GM21737 (cell line): Measurements from ENCODE around the gene CDHR4.
A peak's percentile ranks its signal among the peaks of the same experiment; 100 is the strongest.
"Not testable (repeated sequence)": the region's sequence is repeated elsewhere in the genome, so short reads cannot be mapped to it uniquely, and the experiment has no call there.

Source experiments
- ATAC-seq: cut with Tn5 transposase; IDR thresholded peaks from one replicate; pipeline ENCODE4 v1.9.1; 2021; ENCODE audit warnings: mild to moderate bottlenecking, moderate library complexity; ENCODE audit not compliant: unreplicated experiment

CDHR4 gene

DNA sequence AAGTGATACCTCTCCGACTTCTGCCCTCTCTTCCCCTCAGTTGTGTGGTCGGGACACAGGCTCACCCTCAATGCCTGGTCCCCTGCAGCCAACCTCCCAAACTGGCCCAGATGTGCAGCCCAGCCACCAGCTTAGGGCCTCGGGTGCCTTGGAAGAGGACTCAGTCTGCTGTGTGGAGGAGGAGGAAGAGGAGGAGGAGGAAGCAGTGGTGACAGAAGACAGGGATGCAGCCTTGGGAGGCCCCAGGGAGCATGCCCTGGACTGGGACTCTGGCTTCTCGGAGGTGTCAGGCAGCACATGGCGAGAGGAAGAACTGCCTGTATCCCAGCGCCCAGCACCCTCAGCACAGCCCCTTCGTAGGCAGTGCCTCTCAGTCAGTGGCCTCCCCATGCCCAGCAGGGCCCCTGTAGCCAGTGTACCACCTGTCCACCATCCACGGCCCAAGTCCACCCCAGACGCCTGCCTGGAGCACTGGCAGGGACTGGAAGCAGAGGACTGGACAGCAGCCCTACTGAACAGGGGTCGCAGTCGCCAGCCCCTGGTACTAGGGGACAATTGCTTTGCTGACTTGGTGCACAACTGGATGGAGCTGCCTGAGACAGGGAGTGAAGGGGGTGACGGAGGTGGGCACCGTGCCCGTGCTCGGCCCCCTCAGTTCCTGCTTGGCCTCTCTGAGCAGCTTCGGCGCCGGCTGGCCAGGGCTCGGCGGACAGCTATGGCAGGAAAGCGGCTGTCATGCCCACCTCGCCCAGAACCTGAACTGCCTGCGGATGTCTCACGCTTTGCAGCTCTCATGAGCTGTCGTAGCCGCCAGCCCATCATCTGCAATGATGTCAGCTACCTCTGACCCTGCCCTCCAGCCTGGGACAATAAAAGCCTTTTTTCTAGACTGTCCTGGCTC lies 4.7 kb upstream of the CDHR4 start:
- ATAC-seq, result no peak

DNA sequence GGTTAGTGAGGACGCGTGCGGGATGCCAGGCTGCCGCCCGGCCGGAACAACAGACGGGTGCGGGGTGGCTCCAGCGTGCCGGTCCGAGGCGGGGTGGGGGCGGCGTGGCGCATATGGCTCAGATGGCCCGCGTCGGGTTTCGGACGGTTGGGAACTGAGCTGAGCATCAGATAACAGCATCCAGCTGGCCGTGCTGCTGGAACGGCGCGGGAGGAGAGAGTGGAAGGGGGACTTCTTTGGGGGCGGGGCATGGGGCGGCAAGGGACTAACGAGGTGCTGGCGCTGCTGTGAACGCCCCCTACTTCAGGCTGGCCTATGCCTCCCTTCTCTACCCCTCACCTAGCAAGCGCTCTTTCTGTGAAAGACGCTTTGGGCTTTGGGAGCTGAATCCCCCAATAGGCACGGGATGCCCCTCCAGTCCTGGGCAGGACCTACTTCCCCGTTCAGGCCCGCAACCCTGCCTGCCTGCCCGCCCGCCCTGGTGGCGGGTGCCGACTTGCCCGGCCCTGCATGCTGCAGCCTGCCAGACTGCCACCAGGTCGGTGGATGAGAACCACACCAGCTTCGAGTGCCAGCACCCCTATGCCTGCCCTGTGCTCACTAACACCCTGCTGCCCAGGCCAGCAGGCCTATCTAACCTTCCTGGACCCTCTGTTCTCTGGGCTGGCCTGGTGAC lies 3.9 kb upstream of the CDHR4 start:
- peak; percentile 3 for ATAC-seq

DNA sequence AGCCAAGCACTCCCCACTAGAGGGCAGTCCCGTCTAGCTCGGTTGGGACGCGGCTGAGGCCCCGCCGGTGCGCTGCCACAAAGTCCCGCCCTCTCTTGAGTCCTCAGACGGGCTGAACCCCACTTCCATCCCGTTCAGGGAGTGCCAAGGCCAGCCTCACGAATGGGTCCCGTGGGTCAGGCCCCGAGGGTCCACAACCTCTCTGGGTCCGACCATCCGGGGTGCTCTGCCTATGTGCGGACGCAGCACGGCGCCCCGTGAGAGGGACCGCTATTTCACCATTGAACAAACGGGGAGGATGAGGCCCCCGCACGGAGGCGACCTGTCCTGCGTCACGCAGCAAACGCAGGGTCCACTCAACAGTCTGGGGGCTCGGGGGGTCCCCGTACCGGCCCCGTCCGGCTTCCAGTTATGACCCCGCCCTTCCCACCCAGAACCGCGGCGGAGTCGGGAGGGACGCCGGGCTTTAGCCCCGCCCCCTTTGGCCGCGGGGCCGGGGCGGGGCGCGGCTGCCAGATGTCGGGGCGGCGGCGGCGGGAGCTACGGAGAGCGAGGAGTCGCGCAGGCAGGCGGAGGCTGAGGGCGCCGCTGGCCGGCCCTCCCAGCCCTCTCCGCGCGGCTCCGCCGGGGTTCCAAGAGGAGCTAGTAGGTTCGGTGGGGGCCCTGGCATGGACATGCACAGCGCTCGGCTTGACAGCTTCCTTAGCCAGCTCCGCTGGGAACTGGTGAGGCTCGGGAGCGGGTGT lies 3.2 kb upstream of the CDHR4 start, which contains the start of gene INKA1:
Gene INKA1 (plus strand): TSS at position 543 of the 746 bp plus-strand sequence. CDS start 132 bp downstream, at position 675.
- peak; percentile 49 for ATAC-seq

DNA sequence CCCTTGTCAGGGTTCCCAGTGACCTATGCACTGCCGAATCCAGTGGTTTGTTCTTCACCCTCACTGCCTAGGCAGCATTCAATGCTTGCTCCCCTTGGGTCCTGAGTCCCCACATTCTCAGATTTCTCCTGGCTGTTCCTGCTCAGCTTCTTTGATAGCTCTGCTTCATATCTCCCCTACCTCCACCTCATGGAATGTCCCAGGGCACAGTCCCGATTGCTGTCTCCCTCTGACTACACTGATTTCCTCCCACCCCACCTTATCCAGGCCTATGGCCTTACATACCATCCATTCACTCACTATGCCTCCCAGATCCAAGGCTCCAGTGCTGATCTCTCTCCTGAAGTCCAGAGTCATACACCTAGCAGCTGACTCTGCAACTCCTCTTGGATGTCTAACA lies 1.5 kb upstream of the CDHR4 start:
- no peak for ATAC-seq

DNA sequence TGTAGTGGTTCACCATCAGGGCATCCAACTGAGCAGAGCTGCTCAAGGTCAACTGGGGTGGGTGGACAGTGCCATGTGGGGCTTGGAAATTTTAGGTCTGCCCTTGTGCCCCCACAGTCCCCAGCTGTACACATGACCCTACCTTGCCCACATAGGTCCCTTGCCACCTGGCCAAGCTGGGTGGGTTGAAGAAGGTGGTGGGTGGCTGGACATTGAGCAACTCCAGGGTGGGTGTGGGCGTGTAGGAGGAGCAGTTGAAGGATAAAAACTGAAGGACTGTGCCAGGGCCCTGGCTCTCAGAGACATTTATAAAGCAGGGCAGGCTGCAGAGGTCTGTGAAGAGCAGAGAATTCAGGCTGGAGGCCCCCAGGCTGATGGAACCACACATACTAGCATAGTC lies 568 bp downstream of the CDHR4 start:
- no peak for ATAC-seq

DNA sequence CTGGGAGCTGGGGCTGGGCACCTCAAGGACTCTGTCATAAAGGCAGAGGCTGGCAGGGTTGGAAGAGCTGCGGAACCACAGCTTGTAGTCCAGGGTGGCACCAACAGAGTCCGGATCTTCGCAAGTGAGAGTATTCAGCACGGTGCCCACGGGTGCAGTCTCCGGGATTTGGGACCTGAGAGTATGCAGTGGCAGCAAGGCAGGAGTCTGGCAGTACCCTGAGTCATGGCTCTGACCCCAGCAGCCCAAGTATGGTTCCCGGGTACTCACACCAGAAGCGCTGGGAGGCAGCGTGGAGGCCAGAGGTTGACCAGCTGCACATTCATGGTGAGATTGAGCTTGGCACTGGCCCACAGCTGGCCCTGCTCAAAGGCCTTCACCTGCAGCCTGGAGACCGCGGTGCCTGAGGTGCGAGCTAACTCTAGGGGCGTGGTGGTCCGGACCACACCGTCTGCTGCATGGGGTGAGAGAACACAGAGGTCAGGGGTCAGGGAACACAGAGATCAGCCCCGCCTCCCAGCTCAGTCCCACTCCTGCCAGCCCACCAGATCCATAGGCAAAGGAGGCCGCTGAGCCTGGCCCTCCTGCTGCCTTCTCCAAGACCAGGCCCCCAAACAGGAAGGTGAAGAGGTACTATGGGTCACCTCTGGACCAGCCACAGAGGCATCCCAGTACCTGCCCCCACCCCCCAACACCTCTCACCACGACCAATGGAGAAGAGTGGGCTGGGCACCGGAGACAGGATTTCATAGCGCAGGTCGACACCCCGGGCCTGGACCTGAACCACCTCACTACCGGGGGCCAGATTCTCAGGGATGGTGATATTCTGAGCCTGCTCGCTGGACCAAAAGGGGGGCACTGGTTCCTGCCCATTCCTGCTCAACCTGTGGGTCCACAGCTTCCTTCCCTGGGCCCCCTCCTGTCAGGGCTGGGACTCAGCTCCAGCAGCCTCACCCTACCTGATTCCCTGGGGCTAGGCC lies 4.5 kb downstream of the CDHR4 start:
- ATAC-seq, result no peak

DNA sequence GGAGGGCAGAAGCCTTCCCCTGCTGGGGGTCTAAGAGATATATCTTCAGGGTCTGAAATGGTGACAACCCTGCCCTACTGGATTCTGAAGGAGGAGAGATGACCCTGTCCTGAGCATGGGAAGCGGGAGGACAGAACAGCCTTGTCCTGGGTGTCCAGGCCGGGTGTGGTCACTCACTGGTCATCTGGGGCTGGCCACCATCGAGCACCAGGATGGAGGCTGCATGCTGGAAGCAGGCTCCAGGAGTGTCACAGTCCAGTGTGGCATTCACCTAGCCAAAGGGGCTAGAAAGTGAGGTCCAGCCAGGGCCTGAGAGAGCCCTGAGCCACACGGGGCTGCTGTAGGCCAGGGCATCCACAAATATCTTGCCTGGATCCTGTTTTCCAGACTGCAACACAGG lies 5.2 kb downstream of the CDHR4 start:
- ATAC-seq, result no peak

DNA sequence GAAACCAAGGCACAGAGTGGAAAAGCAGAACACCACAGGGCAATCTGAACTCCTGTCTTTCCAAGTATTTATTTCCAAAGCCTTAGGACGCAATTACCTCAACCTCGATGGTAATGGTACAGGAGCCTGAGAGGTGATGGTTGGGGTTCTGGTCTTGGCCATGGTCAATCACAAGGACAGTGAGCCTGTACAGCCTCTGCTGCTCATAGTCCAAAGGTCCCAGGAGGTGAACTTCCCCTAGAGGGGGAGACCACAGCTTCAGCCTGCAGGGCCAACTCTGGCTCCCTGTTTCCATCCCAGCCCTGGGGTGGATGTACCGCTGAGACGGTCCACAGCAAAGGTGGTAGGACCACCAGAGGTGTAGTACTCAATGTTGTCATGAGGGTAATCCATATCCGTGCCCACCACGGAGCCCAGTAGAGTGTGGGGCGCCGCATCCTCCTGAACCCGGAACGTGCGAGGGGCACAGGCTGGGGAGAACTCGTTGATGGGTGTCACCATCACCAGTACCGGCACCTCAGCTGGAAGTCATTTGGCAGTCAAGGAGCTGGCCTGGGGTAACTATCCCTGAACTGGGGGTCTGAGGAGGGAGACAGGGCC lies 6.1 kb downstream of the CDHR4 start:
- no peak for ATAC-seq

DNA sequence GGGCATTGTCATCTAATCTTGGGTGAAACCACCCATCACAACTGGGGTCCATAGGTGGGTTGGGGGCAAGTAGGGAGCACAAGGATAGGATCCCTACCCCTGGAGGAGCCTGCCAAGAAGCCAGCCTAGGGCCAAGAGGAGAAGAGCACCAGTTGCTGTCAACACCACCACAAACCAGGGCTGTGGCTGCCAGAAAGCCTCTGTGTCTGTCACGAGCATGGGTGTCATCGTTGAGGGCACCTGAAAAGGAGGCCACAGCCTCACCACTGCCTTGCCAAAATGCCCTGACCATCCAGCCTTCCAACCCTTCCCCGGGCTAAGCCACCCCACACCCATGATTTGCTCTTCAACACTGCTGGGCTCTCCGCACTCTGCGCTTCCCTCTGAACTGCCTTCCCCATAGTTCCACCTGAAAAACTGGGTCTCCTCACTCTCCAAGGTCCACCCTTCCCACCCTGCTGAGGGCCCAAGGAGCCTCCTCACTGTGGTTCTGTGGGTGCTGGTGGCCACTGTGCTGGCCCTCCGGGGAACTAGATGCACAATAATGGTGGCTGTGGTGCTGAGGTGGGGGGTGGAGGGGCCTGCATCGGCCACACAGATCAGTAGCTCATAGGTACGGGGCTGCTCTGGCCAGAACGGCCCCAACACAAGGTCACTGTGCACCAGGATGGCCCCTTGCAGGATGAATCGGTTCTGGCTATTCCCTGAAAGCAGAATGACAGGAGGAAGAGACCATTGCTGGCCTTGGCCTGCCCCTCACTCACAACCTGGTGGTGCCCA lies 7.1 kb downstream of the CDHR4 start:
- ATAC-seq, result no peak

DNA sequence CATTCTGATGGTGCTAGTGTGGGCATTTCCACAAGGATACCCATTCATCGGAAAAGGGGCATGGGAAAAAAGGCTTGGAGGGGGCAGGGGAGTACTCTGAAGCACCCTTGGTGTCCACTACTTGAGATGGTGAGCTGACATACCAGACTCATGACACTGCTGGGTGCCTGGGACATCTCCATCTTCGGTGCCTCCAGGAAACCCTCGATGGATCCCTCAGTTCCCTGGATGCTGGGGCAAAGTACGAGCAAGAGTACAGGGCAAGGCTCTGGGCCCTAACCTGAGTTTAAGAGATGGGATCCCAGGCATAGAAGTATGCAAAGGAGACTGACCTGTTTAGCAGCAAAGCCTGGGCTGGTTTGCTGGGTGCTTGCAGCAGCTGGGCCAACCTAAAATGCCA lies 8.1 kb downstream of the CDHR4 start:
- ATAC-seq, result no peak

DNA sequence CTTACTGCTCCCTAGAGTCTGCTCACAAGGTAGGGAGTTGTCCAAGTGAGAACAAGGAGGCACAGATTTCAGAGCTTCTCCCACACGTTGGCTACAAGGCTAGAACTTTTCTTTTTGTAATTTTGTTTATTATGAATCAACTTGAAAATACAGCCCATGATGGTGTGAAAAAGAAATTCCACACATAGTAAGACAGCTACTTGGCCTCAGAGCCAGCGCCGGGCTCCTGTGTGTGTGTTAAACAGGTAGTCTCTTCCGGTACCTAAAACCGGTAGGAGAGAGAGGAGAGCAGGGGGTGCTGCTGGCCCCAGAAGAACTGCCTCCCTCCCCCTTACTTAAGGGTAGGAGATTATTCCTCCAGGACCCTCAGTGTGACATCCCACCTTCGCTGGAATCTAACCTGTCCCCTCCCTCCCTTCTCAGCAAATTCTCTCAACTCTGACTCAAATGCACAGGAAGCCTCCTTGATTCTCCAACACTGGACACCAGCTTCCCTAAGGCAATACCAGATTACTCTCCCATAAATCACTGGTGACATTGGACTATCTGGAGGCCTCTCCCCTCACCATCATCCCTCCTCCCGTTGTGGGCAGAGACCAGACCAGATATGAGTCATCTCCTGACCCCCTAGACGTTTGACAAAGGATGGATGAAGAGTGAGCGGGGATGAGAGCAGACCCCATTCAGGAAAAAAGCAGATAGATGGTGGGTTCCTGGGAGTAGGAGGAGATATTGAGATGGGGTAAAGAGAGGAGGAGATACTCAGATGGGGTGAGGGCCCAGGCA lies 8.9 kb downstream of the CDHR4 start:
- ATAC-seq, result no peak

DNA sequence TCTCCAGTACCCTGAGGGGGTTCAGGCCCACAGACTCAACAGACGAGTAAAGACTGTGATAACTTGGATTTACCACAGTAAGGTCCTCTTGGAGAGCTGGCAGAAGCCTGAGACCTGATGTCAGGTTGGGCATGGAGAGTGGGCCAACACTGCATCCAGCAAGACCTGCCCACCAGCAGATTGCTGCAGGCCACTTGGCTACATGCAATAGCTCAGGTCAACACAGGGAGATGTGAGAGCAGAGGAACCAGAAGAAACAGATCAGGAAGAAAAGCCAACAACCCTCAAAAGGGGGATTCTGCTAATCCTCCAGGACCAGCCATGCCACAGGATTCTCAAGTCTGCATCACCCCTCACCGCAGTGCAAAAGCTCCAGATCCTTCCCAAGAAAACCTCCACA lies 11.6 kb downstream of the CDHR4 start:
- ATAC-seq, result no peak

DNA sequence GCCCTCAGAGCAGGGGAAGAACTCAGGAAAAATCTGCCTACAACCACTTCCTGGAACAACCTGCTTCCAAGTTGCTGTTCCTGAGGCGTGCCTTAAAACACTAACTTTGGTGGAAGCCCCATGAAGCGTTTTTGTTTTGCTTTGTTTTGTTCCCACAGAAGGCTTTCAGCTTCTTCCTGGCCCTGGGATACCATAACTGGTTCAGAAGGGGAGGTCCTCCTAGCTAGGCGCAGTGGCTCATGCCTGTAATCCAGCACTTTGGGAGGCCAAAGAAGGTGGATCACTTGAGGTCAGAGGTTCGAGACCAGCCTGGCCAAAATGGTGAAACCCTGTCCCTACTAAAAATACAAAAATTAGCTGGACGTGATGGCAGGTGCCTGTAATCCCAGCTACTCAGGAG lies 12.1 kb downstream of the CDHR4 start:
- no peak for ATAC-seq

DNA sequence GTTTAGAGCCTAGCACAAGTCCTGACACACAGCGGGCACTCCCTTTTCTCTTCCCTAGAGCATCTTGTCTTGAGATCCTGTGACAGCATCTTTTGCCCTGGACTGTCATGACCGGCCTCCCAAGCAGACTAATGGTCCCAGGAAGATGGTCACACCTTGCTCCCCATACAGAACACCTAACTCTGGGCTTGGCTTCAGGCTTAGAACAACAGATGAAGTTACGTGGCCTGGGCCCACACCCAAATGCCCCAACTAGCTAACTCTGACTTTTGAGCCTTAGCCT lies 12.6 kb downstream of the CDHR4 start:
- no peak for ATAC-seq

DNA sequence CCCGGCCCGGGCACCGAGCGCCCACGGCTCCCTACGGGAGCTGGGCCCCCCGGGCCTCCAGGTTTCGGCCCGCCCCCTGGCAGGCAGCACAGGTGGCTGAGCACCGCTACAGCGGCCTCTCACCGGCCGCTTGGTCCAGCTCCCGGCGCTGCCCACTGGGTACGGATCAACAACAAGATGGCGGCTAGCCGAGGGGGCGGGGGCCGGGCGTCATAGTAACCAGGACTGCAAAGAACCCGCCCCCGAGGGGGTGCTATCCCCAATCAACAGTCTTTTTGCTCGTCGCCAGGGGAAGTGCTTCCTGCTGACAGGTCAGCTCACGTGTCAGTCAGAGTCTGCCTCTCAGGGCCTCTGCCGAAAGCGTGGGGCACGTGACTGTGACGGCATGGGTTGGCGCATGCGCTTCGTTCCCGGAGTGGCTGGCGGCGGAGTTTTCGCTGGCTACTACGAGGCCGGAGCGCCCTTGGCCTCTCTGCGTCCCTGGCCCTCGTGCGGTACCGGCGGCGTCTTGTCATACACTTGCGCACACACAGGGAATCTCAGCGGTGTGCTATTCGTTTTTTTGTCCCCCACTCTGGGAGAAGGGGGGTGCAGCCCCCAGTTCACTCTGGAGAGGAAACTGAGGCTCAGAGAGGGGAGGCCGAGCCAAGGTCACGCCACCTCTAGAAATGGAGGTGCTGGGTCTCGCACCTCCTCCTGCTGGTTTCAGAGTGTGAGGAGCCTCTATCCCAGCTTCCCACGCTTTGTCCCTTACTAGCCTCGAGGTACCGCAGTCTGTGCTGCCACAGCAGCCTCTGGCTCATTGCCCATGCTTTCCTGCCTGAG lies 13.1 kb downstream of the CDHR4 start, which contains the start of gene IP6K1:
Gene IP6K1 (minus strand): TSS at position 186 of the 825 bp plus-strand sequence. CDS start 38,502 bp downstream, outside the sequence.
- ATAC-seq, result peak; percentile 96

DNA sequence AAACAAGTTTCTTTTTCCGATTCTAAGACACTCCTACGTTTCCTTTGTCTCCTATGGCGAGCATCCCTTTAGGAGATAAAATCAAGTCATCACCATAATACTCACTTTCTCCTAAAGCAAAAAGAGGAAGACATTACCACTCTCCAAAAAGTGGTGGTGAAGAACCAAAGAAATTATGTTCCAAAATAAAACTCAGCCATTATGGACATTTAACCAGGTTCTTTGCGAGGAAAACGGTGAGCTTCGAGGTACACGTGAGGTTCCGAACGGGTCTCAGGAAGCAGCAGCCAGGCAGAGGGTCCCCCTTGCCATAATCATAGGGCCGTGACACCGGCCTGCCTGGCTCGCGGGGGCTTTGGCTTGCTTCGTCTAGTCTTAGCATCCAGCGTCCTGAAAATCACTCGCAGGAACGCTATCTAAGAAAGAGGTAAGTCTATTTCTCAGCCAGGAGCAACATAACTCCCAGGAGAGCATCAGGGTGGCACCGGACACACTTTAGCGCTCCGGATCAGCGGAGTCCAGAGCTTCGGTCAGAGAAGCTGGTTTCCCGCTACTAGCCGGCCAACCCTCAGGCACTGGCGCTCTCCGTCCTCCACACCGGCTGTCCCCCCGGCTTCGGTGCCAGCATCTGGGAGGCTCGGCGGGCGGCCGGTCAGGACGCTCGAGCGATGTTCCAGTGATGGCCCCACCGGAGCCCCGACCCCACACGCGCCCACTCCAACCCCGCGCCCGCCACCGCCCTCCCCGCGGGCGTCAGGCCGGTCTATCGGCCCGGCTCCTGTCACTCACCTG lies 13.9 kb downstream of the CDHR4 start:
- peak; percentile 49 for ATAC-seq

DNA sequence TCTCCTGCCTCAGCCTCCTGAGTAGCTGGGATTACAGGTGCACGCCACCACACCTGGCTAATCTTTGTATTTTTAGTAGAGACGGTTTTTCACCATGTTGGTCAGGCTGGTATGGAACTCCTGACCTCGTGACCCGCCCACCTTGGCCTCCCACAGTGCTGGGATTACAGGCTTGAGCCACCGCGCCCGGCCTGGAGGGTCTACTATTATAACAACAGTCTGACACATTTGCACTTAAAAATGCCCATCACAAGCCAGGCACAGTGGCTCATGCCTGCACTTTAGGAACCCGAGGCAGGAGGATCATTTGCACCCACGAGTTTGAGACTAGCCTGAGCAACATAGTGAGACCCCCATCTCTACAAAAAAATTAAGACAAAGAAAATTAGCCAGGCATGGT lies 17.4 kb downstream of the CDHR4 start:
- ATAC-seq, result not testable (repeated sequence)
